Measurements from ENCODE around the gene IL17RD. TPM values are rescaled to one million over a fixed set of nuclear protein-coding genes. Genes with fewer than 3 reads are reported as not detected.

Gene IL17RD
- polyA plus RNA-seq, 2 of the 4 experiments (the other 2 are of a cell fraction): 0.89 to 1.4 TPM

DNA sequence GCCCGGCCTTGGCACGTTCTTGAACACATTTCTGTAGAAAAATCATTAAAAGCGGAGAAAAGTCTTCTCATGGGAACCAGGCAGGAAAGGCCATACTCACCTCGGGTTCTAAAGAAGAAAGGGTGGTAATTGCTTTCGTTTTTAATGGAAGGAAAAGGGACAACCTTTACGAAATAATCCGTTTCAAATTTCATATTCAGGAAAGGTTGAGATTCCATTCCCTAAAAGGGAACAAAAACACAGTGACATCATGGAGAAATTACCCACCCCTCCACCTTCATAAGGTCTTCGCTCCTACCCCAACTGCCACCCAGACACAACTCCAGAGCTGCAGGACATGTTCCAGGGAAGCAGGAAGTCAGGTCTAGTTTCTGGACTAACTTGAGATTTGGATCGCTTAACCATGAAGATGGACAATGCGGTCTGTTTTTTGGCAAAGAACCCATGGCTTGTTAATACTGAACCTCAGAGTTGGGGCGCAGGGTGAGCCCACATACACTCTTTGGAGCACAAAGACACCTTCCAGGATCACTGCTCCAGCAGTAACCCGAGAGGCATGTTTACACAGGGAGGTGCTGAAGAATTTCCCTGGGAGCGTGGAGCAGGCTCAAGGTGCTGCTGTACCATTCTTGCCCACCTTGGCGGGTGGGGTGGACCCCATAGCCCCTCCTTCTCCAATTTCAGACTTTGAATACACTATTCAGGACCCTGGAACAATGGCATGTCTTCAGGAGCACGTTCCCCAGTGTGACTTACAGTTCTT lies 55.5 kb downstream of the IL17RD start:
- H3K4me1 ChIP-seq: no peaks in the 10 kb centered on the region; the same call in 2 of the 3 replicates
- no peak for TF ChIP-seq FOSL2 (IDR thresholded peaks at IDR 0.05)
- TF ChIP-seq FOSL2 (CRISPR knock-in tag; IDR thresholded peaks at IDR 0.05): no peak
- TF ChIP-seq CBX8 (IDR thresholded peaks at IDR 0.05): no peak
- TF ChIP-seq, protein P1, sequence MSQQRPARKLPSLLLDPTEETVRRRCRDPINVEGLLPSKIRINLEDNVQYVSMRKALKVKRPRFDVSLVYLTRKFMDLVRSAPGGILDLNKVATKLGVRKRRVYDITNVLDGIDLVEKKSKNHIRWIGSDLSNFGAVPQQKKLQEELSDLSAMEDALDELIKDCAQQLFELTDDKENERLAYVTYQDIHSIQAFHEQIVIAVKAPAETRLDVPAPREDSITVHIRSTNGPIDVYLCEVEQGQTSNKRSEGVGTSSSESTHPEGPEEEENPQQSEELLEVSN (IDR thresholded peaks at IDR 0.05; ENCODE audit: borderline replicate concordance, low read depth): no peak
- TF ChIP-seq HEYL (CRISPR knock-in tag; IDR thresholded peaks at IDR 0.05): no peak
- no peak for TF ChIP-seq RARB (CRISPR knock-in tag; IDR thresholded peaks at IDR 0.05)
- TF ChIP-seq, protein P2, sequence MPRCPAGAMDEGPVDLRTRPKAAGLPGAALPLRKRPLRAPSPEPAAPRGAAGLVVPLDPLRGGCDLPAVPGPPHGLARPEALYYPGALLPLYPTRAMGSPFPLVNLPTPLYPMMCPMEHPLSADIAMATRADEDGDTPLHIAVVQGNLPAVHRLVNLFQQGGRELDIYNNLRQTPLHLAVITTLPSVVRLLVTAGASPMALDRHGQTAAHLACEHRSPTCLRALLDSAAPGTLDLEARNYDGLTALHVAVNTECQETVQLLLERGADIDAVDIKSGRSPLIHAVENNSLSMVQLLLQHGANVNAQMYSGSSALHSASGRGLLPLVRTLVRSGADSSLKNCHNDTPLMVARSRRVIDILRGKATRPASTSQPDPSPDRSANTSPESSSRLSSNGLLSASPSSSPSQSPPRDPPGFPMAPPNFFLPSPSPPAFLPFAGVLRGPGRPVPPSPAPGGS (IDR thresholded peaks at IDR 0.05): no peak
- TF ChIP-seq KDM1A (IDR thresholded peaks at IDR 0.05; ENCODE audit: low read depth): no peak
- no peak for TF ChIP-seq EP300 (IDR thresholded peaks at IDR 0.05)
- TF ChIP-seq KDM5A (IDR thresholded peaks at IDR 0.05): no peak
- no peak for TF ChIP-seq ZSCAN20 (CRISPR knock-in tag; IDR thresholded peaks at IDR 0.05)
- no peak for TF ChIP-seq POLR2A (IDR thresholded peaks at IDR 0.05; ENCODE audit: low read length)
- TF ChIP-seq MAZ (IDR thresholded peaks at IDR 0.05; ENCODE audit: borderline replicate concordance, low read depth, low read length): no peak
- ChIA-PET CTCF (interaction anchor here (0.8 to 3.3 kb wide), 3 partner anchors 9 to 122 kb away, joined by 3 to 27 read pairs (median 3); no protein-coding TSS in a partner anchor), POLR2A (no interaction called here)
- FAIRE-seq (no peak), ATAC-seq (no peak), DNase-seq (ENCODE audit: low read depth in 1 of 2, low spot score in 1 of 2) (no peak)
- H3K4me2 ChIP-seq: no peak overlapping the region
- 74% methylated on average over 15 of the region's 15 CpGs for WGBS (ENCODE audit: missing lambda C conversion rate)
- no peak overlapping the region for H3K27ac ChIP-seq
- H3K4me3 ChIP-seq: no peak overlapping the region
- no peaks in the 10 kb centered on the region for H3K9me3 ChIP-seq

DNA sequence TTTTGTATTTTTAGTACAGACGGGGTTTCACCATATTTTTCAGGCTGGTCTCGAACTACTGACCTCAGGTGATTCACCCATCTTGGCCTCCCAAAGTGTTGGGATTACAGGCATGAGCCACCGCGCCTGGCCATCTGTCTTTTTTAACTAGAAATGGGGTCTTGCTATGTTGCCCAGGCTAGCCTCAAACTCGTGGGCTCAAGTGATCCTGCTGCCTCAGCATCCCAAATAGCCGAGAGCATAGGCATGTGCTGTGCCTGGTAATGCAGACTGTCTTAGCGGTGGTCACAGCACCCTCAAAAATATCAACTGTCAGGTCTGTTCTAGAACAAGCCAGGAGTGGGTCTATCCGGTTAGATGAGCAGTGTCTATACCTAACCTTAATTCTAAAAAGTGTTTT lies 56.5 kb downstream of the IL17RD start:
- H3K4me2 ChIP-seq: no peak overlapping the region
- ChIA-PET POLR2A (no interaction called here), CTCF (interaction anchor here (0.6 kb wide), 1 partner anchor 10 kb away, joined by 3 read pairs; no protein-coding TSS in a partner anchor)
- 91% methylated on average over 8 of the region's 8 CpGs for WGBS (ENCODE audit: missing lambda C conversion rate)
- H3K4me1 ChIP-seq: no peaks in the 10 kb centered on the region; the same call in 2 of the 3 replicates
- FAIRE-seq: no peak
- no peak for DNase-seq (ENCODE audit: low read depth in 1 of 2, low spot score in 1 of 2)
- H3K9me3 ChIP-seq: no peaks in the 10 kb centered on the region
- TF ChIP-seq NR3C1 (IDR thresholded peaks at IDR 0.05): no peak
- no peak for TF ChIP-seq CBX8 (IDR thresholded peaks at IDR 0.05)
- no peak for TF ChIP-seq PHF8 (IDR thresholded peaks at IDR 0.05; ENCODE audit: borderline replicate concordance, low read depth)
- ATAC-seq: no peak
- H3K27ac ChIP-seq: no peak overlapping the region
- H3K4me3 ChIP-seq: no peak overlapping the region

DNA sequence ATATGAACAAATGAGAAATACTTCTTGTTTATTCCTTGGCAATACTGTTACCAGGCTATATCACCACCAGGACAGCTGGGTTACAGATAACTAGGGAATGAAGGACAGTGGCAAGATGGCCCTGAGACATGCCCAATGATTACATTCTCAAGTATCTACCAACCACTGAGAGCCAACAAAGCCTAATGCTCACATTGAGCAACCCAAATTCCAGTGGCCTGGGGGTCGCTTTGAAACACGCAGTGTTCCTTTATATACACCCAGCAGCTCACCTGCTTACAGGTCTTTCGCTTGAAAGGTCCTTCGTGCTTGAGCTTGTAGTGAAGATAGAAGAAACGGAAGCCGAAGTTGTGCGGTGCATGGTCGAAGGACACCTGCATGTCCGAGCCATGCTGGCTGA lies 59.6 kb downstream of the IL17RD start:
- CTCF ChIA-PET: interaction anchor here (1.0 to 1.8 kb wide), 2 partner anchors 19 to 118 kb away, joined by 3 to 5 read pairs; no protein-coding TSS in a partner anchor
- no peak for FAIRE-seq
- DNase-seq (ENCODE audit: low read depth in 1 of 2, low spot score in 1 of 2): no peak
- POLR2A ChIA-PET: no interaction called here
- no peak overlapping the region for H3K4me2 ChIP-seq
- no peaks in the 10 kb centered on the region for H3K9me3 ChIP-seq
- ATAC-seq: no peak
- no peak overlapping the region for H3K4me3 ChIP-seq
- H3K27ac ChIP-seq: no peak overlapping the region
- WGBS (ENCODE audit: missing lambda C conversion rate): 94% methylated on average over 9 of the region's 9 CpGs
- H3K4me1 ChIP-seq: no peaks in the 10 kb centered on the region; the same call in 2 of the 3 replicates
- TF ChIP-seq TP53 (CRISPR knock-in tag; IDR thresholded peaks at IDR 0.05) (no peak), KDM5A (IDR thresholded peaks at IDR 0.05) (no peak), NPAS2 (CRISPR knock-in tag; IDR thresholded peaks at IDR 0.05; ENCODE audit: borderline replicate concordance) (no peak), JUN (IDR thresholded peaks at IDR 0.05) (no peak), HOXA7 (CRISPR knock-in tag; IDR thresholded peaks at IDR 0.05) (no peak), FOSL2 (IDR thresholded peaks at IDR 0.05) (no peak), FOSL2 (CRISPR knock-in tag; IDR thresholded peaks at IDR 0.05) (no peak), HDAC2 (IDR thresholded peaks at IDR 0.05) (no peak), ESRRA (IDR thresholded peaks at IDR 0.05; ENCODE audit: borderline replicate concordance, low read length) (no peak), ZNF302 (CRISPR knock-in tag; IDR thresholded peaks at IDR 0.05) (no peak), RAD21 (conservative IDR thresholded peaks at IDR 0.05 in 1 of 2, IDR thresholded peaks at IDR 0.05 in 1 of 2) (no peak), MAFK (IDR thresholded peaks at IDR 0.05; ENCODE audit: partially characterized antibody) (no peak), RNF2 (IDR thresholded peaks at IDR 0.05; ENCODE audit: borderline replicate concordance, low read depth) (no peak), GATA3 (IDR thresholded peaks at IDR 0.05; ENCODE audit: borderline replicate concordance) (no peak), MAZ (IDR thresholded peaks at IDR 0.05; ENCODE audit: borderline replicate concordance, low read depth, low read length) (no peak)
- TF ChIP-seq, protein P3, sequence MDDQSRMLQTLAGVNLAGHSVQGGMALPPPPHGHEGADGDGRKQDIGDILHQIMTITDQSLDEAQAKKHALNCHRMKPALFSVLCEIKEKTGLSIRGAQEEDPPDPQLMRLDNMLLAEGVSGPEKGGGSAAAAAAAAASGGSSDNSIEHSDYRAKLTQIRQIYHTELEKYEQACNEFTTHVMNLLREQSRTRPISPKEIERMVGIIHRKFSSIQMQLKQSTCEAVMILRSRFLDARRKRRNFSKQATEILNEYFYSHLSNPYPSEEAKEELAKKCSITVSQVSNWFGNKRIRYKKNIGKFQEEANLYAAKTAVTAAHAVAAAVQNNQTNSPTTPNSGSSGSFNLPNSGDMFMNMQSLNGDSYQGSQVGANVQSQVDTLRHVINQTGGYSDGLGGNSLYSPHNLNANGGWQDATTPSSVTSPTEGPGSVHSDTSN (IDR thresholded peaks at IDR 0.05): no peak
- TF ChIP-seq, protein P4, sequence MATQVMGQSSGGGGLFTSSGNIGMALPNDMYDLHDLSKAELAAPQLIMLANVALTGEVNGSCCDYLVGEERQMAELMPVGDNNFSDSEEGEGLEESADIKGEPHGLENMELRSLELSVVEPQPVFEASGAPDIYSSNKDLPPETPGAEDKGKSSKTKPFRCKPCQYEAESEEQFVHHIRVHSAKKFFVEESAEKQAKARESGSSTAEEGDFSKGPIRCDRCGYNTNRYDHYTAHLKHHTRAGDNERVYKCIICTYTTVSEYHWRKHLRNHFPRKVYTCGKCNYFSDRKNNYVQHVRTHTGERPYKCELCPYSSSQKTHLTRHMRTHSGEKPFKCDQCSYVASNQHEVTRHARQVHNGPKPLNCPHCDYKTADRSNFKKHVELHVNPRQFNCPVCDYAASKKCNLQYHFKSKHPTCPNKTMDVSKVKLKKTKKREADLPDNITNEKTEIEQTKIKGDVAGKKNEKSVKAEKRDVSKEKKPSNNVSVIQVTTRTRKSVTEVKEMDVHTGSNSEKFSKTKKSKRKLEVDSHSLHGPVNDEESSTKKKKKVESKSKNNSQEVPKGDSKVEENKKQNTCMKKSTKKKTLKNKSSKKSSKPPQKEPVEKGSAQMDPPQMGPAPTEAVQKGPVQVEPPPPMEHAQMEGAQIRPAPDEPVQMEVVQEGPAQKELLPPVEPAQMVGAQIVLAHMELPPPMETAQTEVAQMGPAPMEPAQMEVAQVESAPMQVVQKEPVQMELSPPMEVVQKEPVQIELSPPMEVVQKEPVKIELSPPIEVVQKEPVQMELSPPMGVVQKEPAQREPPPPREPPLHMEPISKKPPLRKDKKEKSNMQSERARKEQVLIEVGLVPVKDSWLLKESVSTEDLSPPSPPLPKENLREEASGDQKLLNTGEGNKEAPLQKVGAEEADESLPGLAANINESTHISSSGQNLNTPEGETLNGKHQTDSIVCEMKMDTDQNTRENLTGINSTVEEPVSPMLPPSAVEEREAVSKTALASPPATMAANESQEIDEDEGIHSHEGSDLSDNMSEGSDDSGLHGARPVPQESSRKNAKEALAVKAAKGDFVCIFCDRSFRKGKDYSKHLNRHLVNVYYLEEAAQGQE (IDR thresholded peaks at IDR 0.05): no peak
